ENCODE data around the gene DOCK8.

Gene DOCK8

DNA sequence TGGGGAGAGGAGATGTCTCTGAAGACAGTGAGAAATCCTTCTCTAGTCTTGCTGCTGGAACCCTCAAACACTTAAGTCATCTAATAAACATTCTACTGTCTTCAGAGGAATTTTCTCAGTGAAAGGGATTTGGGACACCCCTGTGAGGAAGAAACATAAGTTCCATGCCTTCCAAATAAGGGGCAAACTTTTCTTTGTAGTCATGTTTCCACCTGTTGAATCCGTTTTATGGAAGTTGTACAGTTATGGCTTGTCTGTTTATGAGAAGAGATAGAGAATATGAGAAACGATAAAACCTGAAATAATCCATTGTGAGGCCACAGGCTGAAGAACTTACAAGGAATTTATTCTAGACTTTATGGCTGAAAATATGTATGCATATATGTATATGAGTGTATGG, 49.6 kb downstream of the DOCK8 start:
- Histone ChIP-seq H3F3A (ENCODE audit: insufficient read depth, low read length) (no peaks in the 10 kb centered on the region), H4K20me1 (ENCODE audit: insufficient read depth, low read length) (no peaks in the 10 kb centered on the region), H3K4me3 (ENCODE audit: low read length) (no peak overlapping the region), H3K9me2 (replicated peaks; ENCODE audit: insufficient read depth, low read length) (no peaks in the 10 kb centered on the region), H3K9me3 (replicated peaks; ENCODE audit: insufficient read depth, low read length) (no peaks in the 10 kb centered on the region), H3K79me2 (ENCODE audit: low read length) (no peaks in the 10 kb centered on the region), H3K36me3 (replicated peaks; ENCODE audit: insufficient read depth, low read length) (no peaks in the 10 kb centered on the region), H3K27ac (ENCODE audit: low read length) (no peak overlapping the region), H3K27me3 (replicated peaks; ENCODE audit: insufficient read depth, low read length) (no peaks in the 10 kb centered on the region), H2AFZ (ENCODE audit: low read length) (no peak overlapping the region), H3K4me1 (ENCODE audit: low read length) (peaks cover 5% of the 10 kb centered on the region; the same call in 1 of the 2 replicates), H3K9ac (ENCODE audit: low read length) (no peak overlapping the region), H3K4me2 (ENCODE audit: low read depth, low read length) (no peak overlapping the region)
- no peak for DNase-seq
- no peak for TF ChIP-seq EZH2phosphoT487 (IDR thresholded peaks at IDR 0.05; ENCODE audit: low read length)
- TF ChIP-seq, protein P1, sequence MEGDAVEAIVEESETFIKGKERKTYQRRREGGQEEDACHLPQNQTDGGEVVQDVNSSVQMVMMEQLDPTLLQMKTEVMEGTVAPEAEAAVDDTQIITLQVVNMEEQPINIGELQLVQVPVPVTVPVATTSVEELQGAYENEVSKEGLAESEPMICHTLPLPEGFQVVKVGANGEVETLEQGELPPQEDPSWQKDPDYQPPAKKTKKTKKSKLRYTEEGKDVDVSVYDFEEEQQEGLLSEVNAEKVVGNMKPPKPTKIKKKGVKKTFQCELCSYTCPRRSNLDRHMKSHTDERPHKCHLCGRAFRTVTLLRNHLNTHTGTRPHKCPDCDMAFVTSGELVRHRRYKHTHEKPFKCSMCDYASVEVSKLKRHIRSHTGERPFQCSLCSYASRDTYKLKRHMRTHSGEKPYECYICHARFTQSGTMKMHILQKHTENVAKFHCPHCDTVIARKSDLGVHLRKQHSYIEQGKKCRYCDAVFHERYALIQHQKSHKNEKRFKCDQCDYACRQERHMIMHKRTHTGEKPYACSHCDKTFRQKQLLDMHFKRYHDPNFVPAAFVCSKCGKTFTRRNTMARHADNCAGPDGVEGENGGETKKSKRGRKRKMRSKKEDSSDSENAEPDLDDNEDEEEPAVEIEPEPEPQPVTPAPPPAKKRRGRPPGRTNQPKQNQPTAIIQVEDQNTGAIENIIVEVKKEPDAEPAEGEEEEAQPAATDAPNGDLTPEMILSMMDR (IDR thresholded peaks at IDR 0.05; ENCODE audit: low read length): no peak
- TF ChIP-seq EZH2 (optimal IDR thresholded peaks at IDR 0.05; ENCODE audit: low read depth, low read length): no peak

DNA sequence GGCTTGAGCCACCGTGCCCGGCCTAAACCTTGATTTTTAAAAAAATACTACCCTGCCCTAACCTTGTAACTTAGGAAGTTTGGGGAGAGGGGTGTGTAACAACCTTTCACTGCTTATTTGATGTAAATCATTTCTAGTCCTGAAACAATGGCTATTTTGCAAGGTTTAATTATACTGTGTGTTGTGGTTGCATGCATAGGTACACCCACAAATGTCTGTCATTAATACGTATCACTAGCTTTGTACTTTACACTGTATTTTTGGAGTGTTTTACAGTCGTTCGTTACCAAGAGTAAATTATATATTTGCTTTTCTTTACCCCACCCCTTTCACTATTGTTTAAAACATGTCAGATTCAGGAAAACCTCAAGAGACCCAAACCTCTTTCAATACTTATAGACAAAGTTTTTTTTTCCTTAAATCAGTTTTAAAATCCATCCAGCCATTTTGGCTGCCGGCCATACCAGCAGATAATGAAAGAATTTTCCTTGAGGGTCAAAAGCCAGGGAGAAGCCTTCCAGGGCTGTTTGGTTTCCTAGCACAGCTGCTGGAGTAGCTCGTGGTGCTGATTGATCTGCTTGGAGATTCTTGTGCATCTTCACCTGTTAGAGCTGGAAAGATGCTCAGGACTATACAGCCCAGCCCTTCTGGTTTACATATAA, 50.7 kb downstream of the DOCK8 start:
- no peaks in the 10 kb centered on the region for H3K79me2 ChIP-seq (ENCODE audit: low read length)
- TF ChIP-seq, protein P1 (IDR thresholded peaks at IDR 0.05; ENCODE audit: low read length): no peak
- TF ChIP-seq EZH2 (optimal IDR thresholded peaks at IDR 0.05; ENCODE audit: low read depth, low read length): no peak
- TF ChIP-seq EZH2phosphoT487 (IDR thresholded peaks at IDR 0.05; ENCODE audit: low read length): no peak
- H3K9me2 ChIP-seq (replicated peaks; ENCODE audit: insufficient read depth, low read length): no peaks in the 10 kb centered on the region
- no peak for DNase-seq
- H3K4me3 ChIP-seq (ENCODE audit: low read length): no peak overlapping the region
- no peaks in the 10 kb centered on the region for H3K4me1 ChIP-seq (ENCODE audit: low read length)
- H3K27ac ChIP-seq (ENCODE audit: low read length): no peak overlapping the region
- no peaks in the 10 kb centered on the region for H3F3A ChIP-seq (ENCODE audit: insufficient read depth, low read length)
- no peaks in the 10 kb centered on the region for H3K27me3 ChIP-seq (replicated peaks; ENCODE audit: insufficient read depth, low read length)
- no peaks in the 10 kb centered on the region for H4K20me1 ChIP-seq (ENCODE audit: insufficient read depth, low read length)
- no peaks in the 10 kb centered on the region for H3K36me3 ChIP-seq (replicated peaks; ENCODE audit: insufficient read depth, low read length)
- H2AFZ ChIP-seq (ENCODE audit: low read length): no peak overlapping the region
- H3K9me3 ChIP-seq (replicated peaks; ENCODE audit: insufficient read depth, low read length): no peaks in the 10 kb centered on the region
- H3K9ac ChIP-seq (ENCODE audit: low read length): no peak overlapping the region
- H3K4me2 ChIP-seq (ENCODE audit: low read depth, low read length): no peak overlapping the region

DNA sequence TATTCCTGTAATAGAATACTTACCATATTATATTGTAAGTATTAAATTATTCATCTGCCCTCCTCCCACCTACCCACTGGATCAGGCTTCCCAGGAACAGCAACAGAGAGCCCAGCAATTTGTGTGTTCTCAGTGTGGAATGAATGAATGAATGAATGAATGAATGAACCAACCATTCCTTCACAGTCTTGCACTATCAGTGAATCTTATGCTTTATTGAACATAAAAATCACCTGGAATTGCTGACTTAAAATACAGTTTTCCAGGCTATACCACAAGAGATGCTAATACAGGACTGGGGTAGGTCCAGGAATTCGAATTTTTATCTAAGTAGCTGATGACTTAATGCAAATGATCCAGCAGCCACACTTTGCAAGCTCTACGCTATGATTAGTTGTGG, 51.6 kb downstream of the DOCK8 start:
- no peaks in the 10 kb centered on the region for H3K4me1 ChIP-seq (ENCODE audit: low read length)
- H3K79me2 ChIP-seq (ENCODE audit: low read length): no peaks in the 10 kb centered on the region
- TF ChIP-seq, protein P1 (IDR thresholded peaks at IDR 0.05; ENCODE audit: low read length): no peak
- TF ChIP-seq EZH2phosphoT487 (IDR thresholded peaks at IDR 0.05; ENCODE audit: low read length): no peak
- no peak for TF ChIP-seq EZH2 (optimal IDR thresholded peaks at IDR 0.05; ENCODE audit: low read depth, low read length)
- H3K9me2 ChIP-seq (replicated peaks; ENCODE audit: insufficient read depth, low read length): no peaks in the 10 kb centered on the region
- H2AFZ ChIP-seq (ENCODE audit: low read length): no peak overlapping the region
- H3K27me3 ChIP-seq (replicated peaks; ENCODE audit: insufficient read depth, low read length): no peaks in the 10 kb centered on the region
- DNase-seq: no peak
- H4K20me1 ChIP-seq (ENCODE audit: insufficient read depth, low read length): no peaks in the 10 kb centered on the region
- no peaks in the 10 kb centered on the region for H3F3A ChIP-seq (ENCODE audit: insufficient read depth, low read length)
- H3K4me2 ChIP-seq (ENCODE audit: low read depth, low read length): no peak overlapping the region
- no peak overlapping the region for H3K4me3 ChIP-seq (ENCODE audit: low read length)
- H3K27ac ChIP-seq (ENCODE audit: low read length): no peak overlapping the region
- H3K36me3 ChIP-seq (replicated peaks; ENCODE audit: insufficient read depth, low read length): no peaks in the 10 kb centered on the region
- no peak overlapping the region for H3K9ac ChIP-seq (ENCODE audit: low read length)
- H3K9me3 ChIP-seq (replicated peaks; ENCODE audit: insufficient read depth, low read length): no peaks in the 10 kb centered on the region
